Loucy (cell line): ENCODE data around the gene RAET1E.

Experiments used
- H2AFZ ChIP-seq: fragments of 200-600 bp; sonication (generic); 2 replicates; pipeline ENCODE4 v1.6.0; 2016; ENCODE audit warnings: antibody characterized with exemption, mild to moderate bottlenecking, low read length, moderate library complexity
- H3F3A ChIP-seq: fragments of 200-600 bp; 2 replicates; pipeline ENCODE4 v1.6.0; 2016; ENCODE audit warnings: antibody characterized with exemption, low read depth, mild to moderate bottlenecking
- H3K27me3 ChIP-seq: fragments of 200-600 bp; sonication (generic); 2 replicates; pipeline ENCODE4 v1.6.1; 2014; ENCODE audit warnings: low read length, mild to moderate bottlenecking; ENCODE audit not compliant: insufficient read depth, poor library complexity, severe bottlenecking
- H3K36me3 ChIP-seq: fragments of 200-600 bp; sonication (generic); 2 replicates; pipeline ENCODE4 v1.6.1; 2016; ENCODE audit warnings: low read length; ENCODE audit not compliant: insufficient read depth
- H3K4me1 ChIP-seq: fragments of 200-600 bp; sonication (generic); 2 replicates; pipeline ENCODE4 v1.5.1; 2014; ENCODE audit warnings: low read length, mild to moderate bottlenecking; ENCODE audit not compliant: insufficient read depth, poor library complexity, severe bottlenecking
- H3K4me2 ChIP-seq: fragments of 200-600 bp; sonication (generic); 2 replicates; pipeline ENCODE4 v1.6.0; 2014; ENCODE audit warnings: antibody characterized with exemption, low read length, low read depth, mild to moderate bottlenecking; ENCODE audit not compliant: poor library complexity, severe bottlenecking
- H3K4me3 ChIP-seq: fragments of 200-600 bp; sonication (generic); 2 replicates; pipeline ENCODE4 v1.5.1; 2014; ENCODE audit warnings: low read length, mild to moderate bottlenecking, mixed read lengths; ENCODE audit not compliant: poor library complexity, severe bottlenecking
- H3K79me2 ChIP-seq: fragments of 200-600 bp; sonication (generic); 2 replicates; pipeline ENCODE4 v1.6.1; 2014; ENCODE audit warnings: low read length; ENCODE audit not compliant: insufficient read depth
- H3K9ac ChIP-seq: fragments of 200-600 bp; sonication (generic); 2 replicates; pipeline ENCODE4 v1.6.0; 2014; ENCODE audit warnings: mild to moderate bottlenecking, low read depth, low read length, moderate library complexity; ENCODE audit not compliant: poor library complexity, severe bottlenecking
- H3K9me2 ChIP-seq: fragments of 200-600 bp; sonication (generic); replicated peaks from 2 replicates; pipeline ENCODE4 v1.6.1; 2016; ENCODE audit warnings: low read depth, low read length, mixed read lengths
- H3K9me3 ChIP-seq: fragments of 200-600 bp; sonication (generic); 2 replicates; pipeline ENCODE4 v1.6.1; 2014; ENCODE audit warnings: mild to moderate bottlenecking, antibody characterized with exemption, low read length, low read depth; ENCODE audit not compliant: insufficient read depth
- H4K20me1 ChIP-seq: fragments of 200-600 bp; sonication (generic); 2 replicates; pipeline ENCODE4 v1.6.0; 2014; ENCODE audit warnings: antibody characterized with exemption, low read length, mild to moderate bottlenecking; ENCODE audit not compliant: insufficient read depth, poor library complexity, severe bottlenecking
- EZH2phosphoT487 ChIP-seq: fragments of 200-600 bp; IDR thresholded peaks from 2 replicates; pipeline ENCODE4 v1.6.1; 2018; ENCODE audit warnings: antibody characterized with exemption, mild to moderate bottlenecking, moderate library complexity, borderline replicate concordance
- TF ChIP-seq, protein P1 (sequence below): fragments of 200-600 bp; sonication (generic); conservative IDR thresholded peaks from 2 replicates; pipeline ENCODE4 v1.5.1; 2014; ENCODE audit warnings: mild to moderate bottlenecking, antibody characterized with exemption, low read length

Gene RAET1E

GRCh38 chr6:149936743-149937142 is 38.8 kb upstream of the RAET1E start:
- no peak overlapping the region for H3K4me3 ChIP-seq
- no peaks in the 10 kb centered on the region for H3K9me3 ChIP-seq
- H3K4me1 ChIP-seq, result no peaks in the 10 kb centered on the region
- H3F3A ChIP-seq, result no peaks in the 10 kb centered on the region
- no peak overlapping the region; the same call in 1 of the 2 replicates for H2AFZ ChIP-seq
- no peak for TF ChIP-seq EZH2phosphoT487
- TF ChIP-seq, protein P1, sequence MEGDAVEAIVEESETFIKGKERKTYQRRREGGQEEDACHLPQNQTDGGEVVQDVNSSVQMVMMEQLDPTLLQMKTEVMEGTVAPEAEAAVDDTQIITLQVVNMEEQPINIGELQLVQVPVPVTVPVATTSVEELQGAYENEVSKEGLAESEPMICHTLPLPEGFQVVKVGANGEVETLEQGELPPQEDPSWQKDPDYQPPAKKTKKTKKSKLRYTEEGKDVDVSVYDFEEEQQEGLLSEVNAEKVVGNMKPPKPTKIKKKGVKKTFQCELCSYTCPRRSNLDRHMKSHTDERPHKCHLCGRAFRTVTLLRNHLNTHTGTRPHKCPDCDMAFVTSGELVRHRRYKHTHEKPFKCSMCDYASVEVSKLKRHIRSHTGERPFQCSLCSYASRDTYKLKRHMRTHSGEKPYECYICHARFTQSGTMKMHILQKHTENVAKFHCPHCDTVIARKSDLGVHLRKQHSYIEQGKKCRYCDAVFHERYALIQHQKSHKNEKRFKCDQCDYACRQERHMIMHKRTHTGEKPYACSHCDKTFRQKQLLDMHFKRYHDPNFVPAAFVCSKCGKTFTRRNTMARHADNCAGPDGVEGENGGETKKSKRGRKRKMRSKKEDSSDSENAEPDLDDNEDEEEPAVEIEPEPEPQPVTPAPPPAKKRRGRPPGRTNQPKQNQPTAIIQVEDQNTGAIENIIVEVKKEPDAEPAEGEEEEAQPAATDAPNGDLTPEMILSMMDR, result no peak
- H3K4me2 ChIP-seq, result no peak overlapping the region
- no peaks in the 10 kb centered on the region for H3K27me3 ChIP-seq
- H3K79me2 ChIP-seq, result no peaks in the 10 kb centered on the region
- H3K9ac ChIP-seq, result no peak overlapping the region
- H3K9me2 ChIP-seq, result no peaks in the 10 kb centered on the region
- no peaks in the 10 kb centered on the region for H3K36me3 ChIP-seq
- H4K20me1 ChIP-seq, result no peaks in the 10 kb centered on the region

- Histone ChIP-seq H3K9ac (no peak overlapping the region), H3K36me3 (no peaks in the 10 kb centered on the region), H3K9me3 (no peaks in the 10 kb centered on the region), H3K27me3 (no peaks in the 10 kb centered on the region), H3K4me2 (no peak overlapping the region), H2AFZ (no peak overlapping the region), H3F3A (no peaks in the 10 kb centered on the region), H3K9me2 (no peaks in the 10 kb centered on the region), H3K4me1 (no peaks in the 10 kb centered on the region), H3K79me2 (no peaks in the 10 kb centered on the region), H4K20me1 (no peaks in the 10 kb centered on the region), H3K4me3 (no peak overlapping the region)
- TF ChIP-seq EZH2phosphoT487, result no peak
- TF ChIP-seq, protein P1, result no peak
Measured at GRCh38 chr6:149935668-149936067, 37.8 kb upstream of the RAET1E start.

DNA sequence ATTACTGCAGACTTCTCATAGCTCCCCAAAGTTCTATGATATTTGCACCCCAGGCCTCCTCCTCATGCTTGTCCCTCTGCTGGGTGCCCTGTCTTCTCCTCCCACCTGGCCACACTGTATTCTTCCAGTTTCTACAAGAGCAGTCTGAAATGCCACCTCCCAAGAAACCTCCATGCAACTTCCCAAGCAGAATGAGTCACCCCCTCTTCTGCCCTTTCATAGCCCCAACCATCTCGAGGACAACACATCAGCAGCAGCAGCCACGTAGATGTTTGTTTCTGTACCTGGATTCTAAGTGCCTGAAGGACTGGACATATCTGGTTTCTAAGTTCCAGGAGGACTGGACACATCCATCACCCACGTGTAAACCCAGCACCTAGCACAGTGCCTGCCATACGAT is 37.3 kb upstream of the RAET1E start:
- Histone ChIP-seq H3K27me3 (no peaks in the 10 kb centered on the region), H3K9ac (no peak overlapping the region), H3K9me2 (no peaks in the 10 kb centered on the region), H4K20me1 (no peaks in the 10 kb centered on the region), H3F3A (no peaks in the 10 kb centered on the region), H3K36me3 (no peaks in the 10 kb centered on the region), H2AFZ (no peak overlapping the region), H3K4me2 (no peak overlapping the region), H3K9me3 (no peaks in the 10 kb centered on the region), H3K4me3 (no peak overlapping the region), H3K4me1 (no peaks in the 10 kb centered on the region), H3K79me2 (no peaks in the 10 kb centered on the region)
- no peak for TF ChIP-seq EZH2phosphoT487
- TF ChIP-seq, protein P1, result no peak
